GM18873 (cell line): ENCODE measurements around the gene CMC1.

Source experiments
- ATAC-seq: cut with Tn5 transposase; IDR thresholded peaks from one replicate; pipeline ENCODE4 v1.9.1; 2021; ENCODE audit warnings: mild to moderate bottlenecking, moderate library complexity, moderate number of reproducible peaks; ENCODE audit not compliant: unreplicated experiment, low FRiP score

Gene CMC1

GRCh38 chr3:28295898-28296490 is 54.6 kb downstream of the CMC1 start:
- ATAC-seq: no peak

GRCh38 chr3:28299705-28300104 is 58.3 kb downstream of the CMC1 start:
- no peak for ATAC-seq

- no peak for ATAC-seq
Observed at GRCh38 chr3:28300345-28300962, 59.0 kb downstream of the CMC1 start.

- no peak for ATAC-seq
Observed at GRCh38 chr3:28301688-28302087, 60.3 kb downstream of the CMC1 start.

GRCh38 chr3:28308196-28308595 is 66.8 kb downstream of the CMC1 start:
- ATAC-seq: no peak

- no peak for ATAC-seq
Observed at GRCh38 chr3:28315711-28316110, 74.3 kb downstream of the CMC1 start.

GRCh38 chr3:28316226-28316625 is 74.8 kb downstream of the CMC1 start:
- ATAC-seq: no peak

- peak; percentile 84 for ATAC-seq
Observed at GRCh38 chr3:28317438-28318022, 76.1 kb downstream of the CMC1 start.

- no peak for ATAC-seq
Observed at GRCh38 chr3:28320981-28321380, 79.6 kb downstream of the CMC1 start.

GRCh38 chr3:28322464-28322863 is 81.0 kb downstream of the CMC1 start:
- ATAC-seq: no peak

GRCh38 chr3:28326458-28326926 is 85.1 kb downstream of the CMC1 start:
- peak; percentile 81 for ATAC-seq

- ATAC-seq: no peak
Observed at GRCh38 chr3:28328188-28329151, 87.1 kb downstream of the CMC1 start.

- ATAC-seq: no peak
Observed at GRCh38 chr3:28334552-28334951, 93.1 kb downstream of the CMC1 start.

- no peak for ATAC-seq
Observed at GRCh38 chr3:28335246-28335645, 93.8 kb downstream of the CMC1 start.

- no peak for ATAC-seq
Observed at GRCh38 chr3:28337230-28337629, 95.8 kb downstream of the CMC1 start.

GRCh38 chr3:28343144-28343543 is 101.7 kb downstream of the CMC1 start:
- no peak for ATAC-seq

- ATAC-seq: no peak
Observed at GRCh38 chr3:28345690-28346089, 104.3 kb downstream of the CMC1 start.

GRCh38 chr3:28347374-28348264 is 106.2 kb downstream of the CMC1 start:
- no peak for ATAC-seq

GRCh38 chr3:28348265-28348628 is 106.8 kb downstream of the CMC1 start:
- no peak for ATAC-seq
